Upper lobe of left lung (tissue), 6 donors: Measurements from ENCODE around the gene CORO6. TPM values are rescaled to one million over a fixed set of nuclear protein-coding genes. Genes with fewer than 3 reads are reported as not detected.

Experiments
- ATAC-seq, 2 donors: fragments of 200-7000 bp; cut with Tn5 transposase; one replicate each; pipeline ENCODE4 v1.9.1; 2022; ENCODE audit warnings: mild to moderate bottlenecking in 2 of 2, moderate library complexity in 2 of 2; ENCODE audit not compliant: low FRiP score in 2 of 2
- DNase-seq, 2 donors: peaks; one replicate each; pipeline ENCODE4 v3.0.0-alpha.2; 2019 to 2020
- H3K27ac ChIP-seq, 4 donors: fragments of 200-600 bp; sonication (generic); one replicate each; pipeline ENCODE4 v1.5.1; 2016 to 2019
- H3K27me3 ChIP-seq, 4 donors: fragments of 200-600 bp; sonication (generic); one replicate each; pipeline ENCODE4 v1.5.1; 2017 to 2019
- H3K36me3 ChIP-seq, 4 donors: fragments of 200-600 bp; sonication (generic); one replicate each; pipeline ENCODE4 v1.5.1; 2016 to 2019
- H3K4me1 ChIP-seq, 4 donors: fragments of 200-600 bp; sonication (generic); one replicate each; pipeline ENCODE4 v1.5.1; 2018 to 2019
- H3K4me3 ChIP-seq, 4 donors: fragments of 200-600 bp; sonication (generic); one replicate each; pipeline ENCODE4 v1.5.1; 2017 to 2019; ENCODE audit warnings: mild to moderate bottlenecking in 2 of 4, moderate library complexity in 1 of 4
- H3K9me3 ChIP-seq, 4 donors: fragments of 200-600 bp; sonication (generic); one replicate each; pipeline ENCODE4 v1.5.1; 2018 to 2019
- EP300 ChIP-seq, 4 donors: sonication (generic); formaldehyde crosslinking; IDR thresholded peaks; one replicate each; pipeline ENCODE4 v1.5.1; 2017; ENCODE audit warnings: antibody characterized with exemption in 4 of 4, control low read depth in 2 of 4
- POLR2A ChIP-seq, 4 donors: fragments of 450-650 bp; IDR thresholded peaks; one replicate each; pipeline ENCODE4 v1.5.1; 2016 to 2017; ENCODE audit warnings: antibody characterized with exemption in 4 of 4, mild to moderate bottlenecking in 2 of 4
- POLR2AphosphoS5 ChIP-seq, 2 donors: sonication (generic); formaldehyde crosslinking; IDR thresholded peaks; one replicate each; pipeline ENCODE4 v1.5.1; 2017; ENCODE audit warnings: antibody characterized with exemption in 2 of 2
- WGBS, 2 donors: methylation state at CpG; one replicate each; pipeline ENCODE4 v1.1.5; 2017 to 2018; 5-methylcytosine and 5-hydroxymethylcytosine counted together
- total RNA-seq, 6 donors: library from RNA; depleted of rRNA in 4 of 6; stranded (reverse); fragments of >200 nt in 4 of 6; gene quantifications; one replicate each; pipeline versions ENCODE4 v1.1.0 to v1.2.1, GENCODE V29; 2016 to 2021
- TF ChIP-seq, protein P1 (sequence below), 6 experiments: fragments of 450-650 bp in 4 of 6; fragments of 200-600 bp in 2 of 6; sonication (generic) in 2 of 6; IDR thresholded peaks; one replicate each; pipeline ENCODE4 v1.5.1; 2016 to 2019; ENCODE audit warnings: antibody characterized with exemption in 6 of 6
- donor health status: DM: no; HTN: no; CAD: no; lungs with moderate emphysema.
- donor health status: DM: no; HTN: yes; CAD: no; lungs with severe emphysema.

The CORO6 gene
- total RNA-seq, 6 donors from 2014 or later, result 7.3 to 137 (median 12.2) TPM

DNA sequence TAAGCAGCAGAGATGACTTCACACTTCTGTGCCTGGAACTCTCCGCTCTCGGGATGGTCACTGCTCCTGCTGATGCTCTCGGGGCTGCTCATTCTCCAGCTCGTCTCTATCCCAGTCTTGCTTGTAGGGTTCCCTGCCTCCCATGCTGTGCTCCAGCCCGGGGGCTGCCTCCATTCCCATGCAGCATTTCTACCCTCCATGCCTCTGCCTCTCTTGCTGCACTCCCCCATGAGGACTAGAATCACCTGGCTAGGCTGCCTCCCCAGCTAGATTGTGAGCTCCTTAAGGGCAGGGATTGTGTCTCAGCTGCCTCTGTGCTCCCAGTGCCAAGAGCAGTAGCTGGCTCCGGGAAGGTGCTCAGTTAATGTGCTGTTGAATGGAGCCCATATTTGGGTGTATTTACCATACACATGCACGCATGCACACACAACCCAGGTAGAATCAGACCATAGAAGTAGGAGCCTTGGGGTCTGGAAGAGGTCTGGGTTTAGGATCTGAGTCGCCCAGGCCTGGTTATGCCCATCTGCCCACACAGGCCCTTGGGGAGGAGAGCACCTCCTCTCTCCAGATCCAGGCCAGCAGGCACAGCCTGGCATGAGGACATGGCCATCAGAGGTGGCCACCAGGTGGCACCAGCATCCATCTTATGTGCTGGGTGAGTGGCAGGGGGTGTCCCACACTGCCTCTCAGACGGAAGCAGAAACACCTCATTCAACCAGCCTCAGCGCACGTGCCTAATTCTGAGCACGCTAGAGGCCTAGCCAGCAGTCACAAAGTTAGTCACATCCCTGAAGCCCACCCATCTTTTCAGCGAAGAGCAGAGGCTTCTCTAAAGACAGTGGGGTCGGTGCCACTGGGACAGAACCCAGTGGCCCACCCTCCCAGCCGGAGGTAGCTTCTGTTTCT is 42.6 kb downstream of the CORO6 start:
- 62 to 70% methylated on average over 14 to 15 of the region's 15 CpGs for WGBS, 2 donors
- Histone ChIP-seq H3K27me3 (no peaks in the 10 kb centered on the region), H3K4me1 (peaks cover 12 to 30% (median 21%) of the 10 kb centered on the region in 4 donors), H3K4me3 (no peak overlapping the region), H3K27ac (peak overlapping the region in 1 of 4 donors; percentile 18), H3K9me3 (no peaks in the 10 kb centered on the region), H3K36me3 (peaks cover 6 to 81% (median 50%) of the 10 kb centered on the region in 4 donors)
- TF ChIP-seq POLR2A (IDR thresholded peaks at IDR 0.05), result no peak
- TF ChIP-seq EP300 (IDR thresholded peaks at IDR 0.05), result no peak
- TF ChIP-seq POLR2AphosphoS5 (IDR thresholded peaks at IDR 0.05), result peak; percentile 37 to 58
- TF ChIP-seq, protein P1, sequence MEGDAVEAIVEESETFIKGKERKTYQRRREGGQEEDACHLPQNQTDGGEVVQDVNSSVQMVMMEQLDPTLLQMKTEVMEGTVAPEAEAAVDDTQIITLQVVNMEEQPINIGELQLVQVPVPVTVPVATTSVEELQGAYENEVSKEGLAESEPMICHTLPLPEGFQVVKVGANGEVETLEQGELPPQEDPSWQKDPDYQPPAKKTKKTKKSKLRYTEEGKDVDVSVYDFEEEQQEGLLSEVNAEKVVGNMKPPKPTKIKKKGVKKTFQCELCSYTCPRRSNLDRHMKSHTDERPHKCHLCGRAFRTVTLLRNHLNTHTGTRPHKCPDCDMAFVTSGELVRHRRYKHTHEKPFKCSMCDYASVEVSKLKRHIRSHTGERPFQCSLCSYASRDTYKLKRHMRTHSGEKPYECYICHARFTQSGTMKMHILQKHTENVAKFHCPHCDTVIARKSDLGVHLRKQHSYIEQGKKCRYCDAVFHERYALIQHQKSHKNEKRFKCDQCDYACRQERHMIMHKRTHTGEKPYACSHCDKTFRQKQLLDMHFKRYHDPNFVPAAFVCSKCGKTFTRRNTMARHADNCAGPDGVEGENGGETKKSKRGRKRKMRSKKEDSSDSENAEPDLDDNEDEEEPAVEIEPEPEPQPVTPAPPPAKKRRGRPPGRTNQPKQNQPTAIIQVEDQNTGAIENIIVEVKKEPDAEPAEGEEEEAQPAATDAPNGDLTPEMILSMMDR (IDR thresholded peaks at IDR 0.05), result peak; percentile 82 to 98 (median 94)
- peak in 1 of 2 donors; percentile 90 for DNase-seq
- peak; percentile 82 to 85 for ATAC-seq

DNA sequence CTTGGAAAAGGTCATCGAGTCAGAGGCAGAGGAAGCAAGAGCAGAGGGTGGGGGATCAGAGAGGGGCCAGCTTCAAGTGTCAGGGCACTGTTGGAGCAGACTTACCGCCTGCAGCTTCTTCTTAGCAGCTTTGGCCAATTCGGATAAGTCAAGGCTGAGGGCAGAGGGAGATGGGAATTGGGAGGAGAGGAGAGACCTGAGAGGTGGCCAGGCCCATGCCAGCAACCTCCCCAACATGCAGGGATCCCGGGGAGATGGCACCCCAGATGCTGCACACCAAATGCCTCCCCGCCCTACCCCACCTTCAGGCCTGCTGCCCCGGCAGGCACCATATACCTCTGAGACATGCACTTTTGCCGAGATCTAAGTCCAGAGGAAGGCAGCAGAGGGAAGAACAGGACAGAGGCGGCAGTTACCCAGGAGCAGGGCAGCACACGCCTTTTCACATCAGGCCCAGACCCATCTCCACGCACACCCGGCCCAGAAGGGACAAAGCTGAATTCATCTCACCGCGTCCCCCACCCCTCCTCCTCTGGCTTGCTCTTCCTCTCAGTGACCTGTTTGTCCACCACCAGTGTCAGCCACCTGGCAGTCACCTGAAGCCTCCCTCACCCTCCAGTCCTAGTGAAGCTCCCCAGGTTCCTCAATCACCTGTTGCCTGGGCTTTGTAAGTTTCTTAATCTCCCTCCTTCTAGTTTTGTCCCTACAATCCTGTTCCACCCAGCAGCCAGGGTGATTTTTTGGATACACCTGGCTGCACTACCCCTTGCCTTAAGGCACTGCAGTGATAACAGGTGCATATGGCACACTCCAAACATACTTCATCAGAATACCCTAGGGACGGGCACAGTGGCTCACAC is 43.9 kb downstream of the CORO6 start:
- ATAC-seq (no peak), DNase-seq (no peak)
- H3K36me3 ChIP-seq, result peaks cover 11 to 93% (median 61%) of the 10 kb centered on the region in 4 donors
- peaks cover 1 to 19% (median 10%) of the 10 kb centered on the region in 4 donors for H3K4me1 ChIP-seq
- TF ChIP-seq POLR2A (IDR thresholded peaks at IDR 0.05), result no peak
- TF ChIP-seq, protein P1 (IDR thresholded peaks at IDR 0.05), result no peak
- no peak for TF ChIP-seq EP300 (IDR thresholded peaks at IDR 0.05)
- TF ChIP-seq POLR2AphosphoS5 (IDR thresholded peaks at IDR 0.05), result no peak
- no peaks in the 10 kb centered on the region for H3K9me3 ChIP-seq
- no peaks in the 10 kb centered on the region for H3K27me3 ChIP-seq
- 93% methylated on average over 11 to 14 of the region's 14 CpGs for WGBS, 2 donors
- H3K4me3 ChIP-seq, result no peak overlapping the region
- peak overlapping the region in 1 of 4 donors; percentile 22 for H3K27ac ChIP-seq

GRCh38 chr17:29577385-29578211 is 45.1 kb downstream of the CORO6 start:
- Histone ChIP-seq H3K4me3 (no peak overlapping the region), H3K9me3 (no peaks in the 10 kb centered on the region), H3K27me3 (no peaks in the 10 kb centered on the region), H3K4me1 (peaks cover 7 to 18% (median 10%) of the 10 kb centered on the region in 4 donors), H3K36me3 (peaks cover 11 to 85% (median 68%) of the 10 kb centered on the region in 4 donors), H3K27ac (peak overlapping the region in 1 of 4 donors; percentile 9)
- TF ChIP-seq, protein P1 (IDR thresholded peaks at IDR 0.05), result no peak
- TF ChIP-seq POLR2AphosphoS5 (IDR thresholded peaks at IDR 0.05) (no peak), EP300 (IDR thresholded peaks at IDR 0.05) (no peak), POLR2A (IDR thresholded peaks at IDR 0.05) (no peak)
- 73 to 76% methylated on average over 9 to 19 of the region's 22 CpGs for WGBS, 2 donors
- DNase-seq, result no peak
- no peak for ATAC-seq

- H3K36me3 ChIP-seq, result peaks cover 11 to 79% (median 64%) of the 10 kb centered on the region in 4 donors
Observed at GRCh38 chr17:29577001-29577370, 45.7 kb downstream of the CORO6 start.

More at GRCh38 chr17:29577001-29577370, 45.7 kb downstream of the CORO6 start:
- WGBS, 2 donors, result 95 to 99% methylated on average over 6 to 9 of the region's 9 CpGs
- Histone ChIP-seq H3K9me3 (no peaks in the 10 kb centered on the region), H3K4me1 (peaks cover 11 to 24% (median 14%) of the 10 kb centered on the region in 4 donors), H3K27me3 (no peaks in the 10 kb centered on the region), H3K27ac (no peak overlapping the region), H3K4me3 (no peak overlapping the region)
- TF ChIP-seq EP300 (IDR thresholded peaks at IDR 0.05), result no peak
- TF ChIP-seq POLR2AphosphoS5 (IDR thresholded peaks at IDR 0.05), result no peak
- no peak for TF ChIP-seq POLR2A (IDR thresholded peaks at IDR 0.05)
- TF ChIP-seq, protein P1 (IDR thresholded peaks at IDR 0.05), result no peak
- ATAC-seq (no peak), DNase-seq (no peak)
